Suppressor macrophage (primary cell): ENCODE measurements around the gene NUDT8.
A peak's percentile ranks its signal among the peaks of the same experiment; 100 is the strongest.
"Not testable (repeated sequence)": the region's sequence is repeated elsewhere in the genome, so short reads cannot be mapped to it uniquely, and the experiment has no call there.

Experiments
- DNase-seq, 4 experiments: peaks; one replicate each; pipeline ENCODE4 v3.0.0-alpha.2; 2020 to 2022

Gene NUDT8

GRCh38 chr11:67627812-67628624, 1.7 kb downstream of the NUDT8 start:
- DNase-seq: no peak

GRCh38 chr11:67627441-67627811, 2.3 kb downstream of the NUDT8 start:
- no peak for DNase-seq

GRCh38 chr11:67626970-67627369, 2.8 kb downstream of the NUDT8 start:
- no peak for DNase-seq

GRCh38 chr11:67626131-67626833, 3.5 kb downstream of the NUDT8 start:
- not testable (repeated sequence) for DNase-seq

- not testable (repeated sequence) for DNase-seq
Observed at GRCh38 chr11:67623795-67624194, 5.9 kb downstream of the NUDT8 start.

GRCh38 chr11:67622905-67623304, 6.8 kb downstream of the NUDT8 start:
- not testable (repeated sequence) for DNase-seq

GRCh38 chr11:67621928-67622327, 7.8 kb downstream of the NUDT8 start:
- not testable (repeated sequence) for DNase-seq

GRCh38 chr11:67620621-67621020, 9.1 kb downstream of the NUDT8 start:
- not testable (repeated sequence) for DNase-seq

GRCh38 chr11:67619683-67620618, 9.8 kb downstream of the NUDT8 start:
- DNase-seq: not testable (repeated sequence)

- DNase-seq: not testable (repeated sequence)
Observed at GRCh38 chr11:67618901-67619659, 10.7 kb downstream of the NUDT8 start.

GRCh38 chr11:67617243-67617953, 12.3 kb downstream of the NUDT8 start:
- no peak for DNase-seq

GRCh38 chr11:67616431-67617242, 13.1 kb downstream of the NUDT8 start:
- DNase-seq: no peak

- DNase-seq: no peak
Observed at GRCh38 chr11:67615728-67616430, 13.9 kb downstream of the NUDT8 start.

GRCh38 chr11:67614730-67615714, 14.7 kb downstream of the NUDT8 start:
- peak; percentile 35 to 69 (median 44) for DNase-seq

GRCh38 chr11:67613960-67614715, 15.6 kb downstream of the NUDT8 start:
- peak; percentile 61 to 80 (median 75) for DNase-seq

GRCh38 chr11:67613313-67613959, 16.3 kb downstream of the NUDT8 start:
- peak in 1 of 4 experiments; percentile 13 for DNase-seq

GRCh38 chr11:67612751-67613150, 17.0 kb downstream of the NUDT8 start:
- DNase-seq: no peak
